ENCODE data around the gene ZFP91. TPM values are rescaled to one million over a fixed set of nuclear protein-coding genes. Genes with fewer than 3 reads are reported as not detected.

ZFP91 gene
- total RNA-seq, 2 donors from 2014 or later = 45.8 to 58.8 TPM

DNA sequence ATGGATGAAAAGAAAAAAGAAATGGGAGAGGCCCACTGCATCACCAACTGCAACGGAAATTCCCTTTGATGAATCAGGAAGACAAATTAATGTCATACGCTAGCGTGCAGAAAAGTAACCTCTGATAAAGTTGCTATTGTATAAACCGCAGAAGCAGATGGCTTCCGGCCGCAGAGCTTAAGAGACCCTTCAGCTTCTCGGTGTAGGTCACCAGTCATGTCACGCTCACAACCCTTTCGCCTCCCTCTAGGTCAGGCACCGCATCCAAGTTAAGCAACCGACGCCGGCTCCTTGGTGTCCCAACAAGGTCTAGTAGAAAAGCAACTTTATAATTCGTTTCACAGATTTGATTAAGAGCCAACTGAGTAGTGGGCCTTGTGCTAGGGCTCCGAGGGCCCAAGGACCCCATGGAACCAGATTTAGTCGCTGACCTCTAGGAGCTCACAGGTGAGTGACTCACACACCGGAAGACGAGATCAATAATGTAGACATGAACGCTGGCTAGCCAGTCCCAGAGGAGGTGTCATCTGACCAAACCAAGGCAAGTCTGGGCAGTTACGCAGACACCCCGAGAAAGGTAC lies 1.2 kb upstream of the ZFP91 start:
- ATAC-seq (ENCODE audit: insufficient number of reproducible peaks, low FRiP score, low read depth) = no peak
- no peak for TF ChIP-seq CTCF (IDR thresholded peaks at IDR 0.05)
- Histone ChIP-seq H3K36me3 (no peaks in the 10 kb centered on the region), H3K4me1 (ENCODE audit: control insufficient read depth in 1 of 2, low read depth in 2 of 2) (peaks cover 55 to 72% of the 10 kb centered on the region in 2 donors), H3K27me3 (replicated peaks; ENCODE audit: insufficient read depth) (no peaks in the 10 kb centered on the region), H3K27ac (peak overlapping the region; percentile 100), H3K9me3 (no peaks in the 10 kb centered on the region), H3K4me3 (peak overlapping the region; percentile 84)
- peak; percentile 29 for DNase-seq (ENCODE audit: low spot score)

DNA sequence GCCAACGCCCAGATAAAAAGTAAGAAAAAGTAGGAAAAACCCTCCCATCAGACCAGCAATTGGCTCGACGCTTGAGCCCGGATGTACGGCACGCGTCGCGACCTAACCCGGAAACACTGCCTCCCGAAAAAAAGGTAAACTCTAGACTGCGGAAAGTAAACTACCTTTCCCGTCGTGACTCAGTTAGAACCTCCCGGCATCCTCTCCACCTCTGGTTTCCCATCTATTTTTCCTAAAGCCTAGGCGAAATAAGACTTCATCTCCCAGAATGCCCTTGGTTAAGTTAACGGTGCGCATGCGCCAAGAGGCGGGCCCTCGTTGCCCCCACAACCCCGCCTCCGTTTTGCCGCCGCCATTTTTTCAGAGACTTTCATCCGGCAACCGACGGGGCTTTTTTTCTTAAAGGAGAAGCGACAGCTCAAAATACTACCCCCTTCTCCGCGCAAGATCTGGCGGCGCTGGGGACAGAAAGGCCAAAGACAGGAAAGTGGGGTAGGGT lies 678 bp upstream of the ZFP91 start:
- ATAC-seq (ENCODE audit: insufficient number of reproducible peaks, low FRiP score, low read depth) = peak; percentile 79
- DNase-seq (ENCODE audit: low spot score) = peak; percentile 81
- H3K36me3 ChIP-seq = no peaks in the 10 kb centered on the region
- no peak for TF ChIP-seq CTCF (IDR thresholded peaks at IDR 0.05)
- H3K27ac ChIP-seq = peak overlapping the region; percentile 100
- H3K4me1 ChIP-seq (ENCODE audit: control insufficient read depth in 1 of 2, low read depth in 2 of 2) = peaks cover 51 to 72% of the 10 kb centered on the region in 2 donors
- H3K4me3 ChIP-seq = peak overlapping the region; percentile 84
- H3K9me3 ChIP-seq = no peaks in the 10 kb centered on the region
- H3K27me3 ChIP-seq (replicated peaks; ENCODE audit: insufficient read depth) = no peaks in the 10 kb centered on the region

- H3K36me3 ChIP-seq = no peaks in the 10 kb centered on the region
- H3K9me3 ChIP-seq = no peaks in the 10 kb centered on the region
- peak overlapping the region; percentile 98 to 100 for H3K27ac ChIP-seq
- H3K4me3 ChIP-seq = peak overlapping the region; percentile 84
- H3K27me3 ChIP-seq (replicated peaks; ENCODE audit: insufficient read depth) = no peaks in the 10 kb centered on the region
- peak; percentile 78 for DNase-seq (ENCODE audit: low spot score)
- peaks cover 50 to 66% of the 10 kb centered on the region in 2 donors for H3K4me1 ChIP-seq (ENCODE audit: control insufficient read depth in 1 of 2, low read depth in 2 of 2)
- TF ChIP-seq CTCF (IDR thresholded peaks at IDR 0.05) = peak; percentile 73
- ATAC-seq (ENCODE audit: insufficient number of reproducible peaks, low FRiP score, low read depth) = peak; percentile 54
Measured at GRCh38 chr11:58579192-58580129, 598 bp downstream of the ZFP91 start.

DNA sequence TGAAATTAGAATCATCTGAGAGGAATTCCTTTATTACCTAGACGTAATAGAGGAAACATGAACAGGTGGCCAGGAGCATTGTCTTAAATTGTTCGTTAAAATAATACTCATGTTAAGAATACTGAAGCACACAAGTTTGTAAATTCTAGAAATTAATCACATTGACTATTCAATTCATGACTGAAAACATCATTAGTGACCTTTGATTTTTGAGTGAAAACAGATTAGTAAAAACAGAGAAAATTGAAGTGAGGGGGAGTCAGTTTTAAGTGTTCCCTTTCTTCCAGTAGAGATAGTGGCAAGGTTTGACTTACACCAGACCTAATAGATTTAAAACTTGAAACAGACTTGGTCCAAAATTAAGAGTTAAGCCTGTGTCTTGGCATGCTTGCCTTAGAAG lies 1.4 kb downstream of the ZFP91 start:
- Histone ChIP-seq H3K27me3 (replicated peaks; ENCODE audit: insufficient read depth) (no peaks in the 10 kb centered on the region), H3K9me3 (no peaks in the 10 kb centered on the region), H3K4me1 (ENCODE audit: control insufficient read depth in 1 of 2, low read depth in 2 of 2) (peaks cover 42 to 65% of the 10 kb centered on the region in 2 donors), H3K27ac (peak overlapping the region; percentile 98 to 100), H3K36me3 (no peaks in the 10 kb centered on the region), H3K4me3 (peak overlapping the region; percentile 84)
- DNase-seq (ENCODE audit: low spot score) (no peak), ATAC-seq (ENCODE audit: insufficient number of reproducible peaks, low FRiP score, low read depth) (no peak)
- TF ChIP-seq CTCF (IDR thresholded peaks at IDR 0.05) = no peak

DNA sequence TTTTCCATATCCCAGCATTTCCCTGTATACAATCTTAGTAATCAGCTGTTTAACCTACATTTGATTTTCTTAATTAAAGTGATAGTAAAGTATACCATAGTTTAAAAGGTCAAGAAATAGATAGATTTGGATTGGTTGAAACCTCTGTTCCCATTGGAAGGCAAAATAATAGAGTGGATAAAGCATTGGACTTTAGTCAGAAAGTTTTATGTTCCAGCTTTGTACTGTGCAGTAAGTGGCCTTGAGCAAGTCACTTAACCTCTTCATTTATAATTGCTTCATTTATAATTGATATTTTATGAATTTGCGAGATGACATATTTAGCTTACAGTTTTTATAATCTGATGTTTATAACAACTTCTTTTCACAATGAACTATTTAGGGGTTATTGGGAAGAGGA lies 3.6 kb downstream of the ZFP91 start:
- Histone ChIP-seq H3K4me1 (ENCODE audit: control insufficient read depth in 1 of 2, low read depth in 2 of 2) (peaks cover 27 to 44% of the 10 kb centered on the region in 2 donors), H3K4me3 (no peak overlapping the region), H3K27me3 (replicated peaks; ENCODE audit: insufficient read depth) (no peaks in the 10 kb centered on the region), H3K36me3 (no peaks in the 10 kb centered on the region), H3K27ac (no peak overlapping the region), H3K9me3 (no peaks in the 10 kb centered on the region)
- ATAC-seq (ENCODE audit: insufficient number of reproducible peaks, low FRiP score, low read depth) (no peak), DNase-seq (ENCODE audit: low spot score) (no peak)
- no peak for TF ChIP-seq CTCF (IDR thresholded peaks at IDR 0.05)
